GDM1 (cell line): ENCODE results near the gene AP2B1.
"Not testable (repeated sequence)": the region's sequence is repeated elsewhere in the genome, so short reads cannot be mapped to it uniquely, and the experiment has no call there.

Experiments used
- DNase-seq: peaks from one replicate; lab custom pipeline; 2025; lab: John Stamatoyannopoulos, UW

AP2B1 gene

DNA sequence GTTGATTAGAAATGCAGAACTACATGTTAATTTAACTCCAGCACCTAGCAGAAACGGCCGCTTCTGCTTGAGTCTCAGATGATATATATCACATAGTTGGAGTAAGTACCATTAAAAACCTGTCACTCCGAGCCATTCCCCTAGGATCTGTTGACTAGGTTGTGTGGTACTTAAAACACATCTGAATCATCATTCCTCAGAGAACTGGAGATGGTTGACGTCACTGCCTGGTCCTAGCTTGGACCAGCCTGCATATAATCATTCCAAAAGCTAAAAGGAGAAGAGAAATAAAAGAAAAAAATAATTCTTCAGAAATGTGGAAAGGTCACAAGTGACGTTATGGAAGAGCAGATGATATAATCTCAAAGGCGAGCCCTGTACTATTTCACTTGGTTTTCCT, 113.0 kb downstream of the AP2B1 start:
- DNase-seq, result no peak

DNA sequence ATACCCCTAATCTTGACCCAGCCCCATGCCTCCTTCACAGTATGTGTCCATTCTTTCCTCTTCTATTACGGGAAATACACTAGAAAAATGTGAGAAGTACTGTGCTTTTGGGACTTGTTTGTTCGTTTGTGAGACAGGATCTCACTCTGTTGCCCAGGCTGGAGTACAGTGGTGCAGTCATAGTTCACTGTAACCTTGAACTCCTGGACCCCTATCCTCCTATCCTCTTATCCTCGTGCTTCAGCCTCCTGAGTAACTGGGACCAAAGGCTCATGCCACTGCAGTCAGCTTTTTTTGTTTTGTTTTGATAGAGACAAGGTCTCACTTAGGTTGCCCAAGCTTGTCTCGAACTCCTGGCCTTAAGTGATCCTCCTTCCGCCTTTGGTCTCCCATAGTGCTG, 114.4 kb downstream of the AP2B1 start:
- no peak for DNase-seq

DNA sequence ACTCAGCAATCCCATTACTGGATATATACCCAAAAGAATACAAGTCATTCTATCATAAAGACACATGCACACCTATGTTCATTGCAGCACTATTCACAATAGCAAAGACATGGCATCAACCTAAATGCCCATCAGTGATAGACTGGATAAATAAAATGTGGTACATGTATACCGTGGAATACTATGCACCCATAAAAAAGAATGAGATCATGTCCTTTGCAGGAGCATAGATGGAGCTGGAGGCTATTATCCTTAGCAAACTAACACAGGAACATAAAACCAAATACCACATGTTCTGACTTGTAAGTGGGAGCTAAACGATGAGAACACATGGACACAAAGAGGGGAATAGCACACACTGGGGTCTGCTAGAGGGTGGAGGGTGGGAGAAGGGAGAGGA, 116.2 kb downstream of the AP2B1 start:
- DNase-seq, result not testable (repeated sequence)

DNA sequence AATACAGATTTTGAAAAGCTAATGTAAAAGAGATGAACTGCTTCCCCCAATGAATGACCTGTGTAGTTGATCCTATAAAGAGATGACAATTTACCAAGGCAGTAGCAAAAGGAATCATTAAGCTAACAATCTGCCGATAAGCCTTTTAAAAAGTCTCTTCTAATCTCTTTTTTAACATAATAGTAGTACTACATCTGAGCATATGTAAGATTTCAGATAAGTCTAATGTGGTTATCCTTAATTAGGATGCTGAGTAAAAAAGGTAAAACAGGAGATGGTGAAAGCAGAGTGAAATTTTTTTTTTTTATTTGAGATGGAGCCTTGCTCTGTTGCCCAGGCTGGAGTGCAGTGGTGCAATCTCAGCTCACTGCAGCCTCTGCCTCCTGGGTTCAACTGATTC, 118.1 kb downstream of the AP2B1 start:
- no peak for DNase-seq

DNA sequence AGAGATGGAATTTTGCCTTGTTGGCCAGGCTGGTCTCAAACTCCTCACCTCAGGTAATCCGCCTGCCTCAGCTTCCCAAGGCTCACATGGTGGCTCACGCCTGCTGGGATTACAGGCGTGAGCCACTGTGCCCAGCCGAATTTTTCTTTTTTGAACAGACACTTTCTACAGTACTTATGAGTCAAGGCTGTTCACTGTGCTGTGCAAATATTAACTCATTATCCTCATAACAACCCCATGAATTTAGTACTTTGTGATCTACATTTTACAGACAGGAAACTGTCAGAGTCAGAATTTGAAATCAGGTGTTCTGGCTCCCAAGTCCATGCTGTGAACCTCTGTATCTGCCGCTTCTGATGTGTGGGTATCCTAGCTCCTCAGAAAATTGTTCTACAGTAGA, 118.6 kb downstream of the AP2B1 start:
- no peak for DNase-seq

DNA sequence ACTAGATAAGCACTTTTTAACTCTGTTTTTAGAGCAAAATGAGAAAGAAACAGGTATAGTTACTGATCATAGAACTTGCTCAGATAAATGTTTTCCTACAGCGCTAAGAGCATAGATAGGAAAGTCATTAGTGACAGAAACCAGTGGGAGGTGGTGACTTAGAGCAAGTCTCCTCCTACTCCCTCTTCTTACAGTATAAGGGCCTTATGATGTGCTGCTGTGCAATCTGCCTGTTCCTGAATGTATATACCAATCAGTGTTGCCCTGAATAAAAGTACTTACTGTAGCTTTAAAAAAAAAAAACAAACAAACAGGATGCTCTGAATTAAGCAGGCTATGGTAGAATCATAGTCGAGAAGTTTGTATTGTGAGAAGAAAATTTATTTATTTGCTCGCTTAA, 121.0 kb downstream of the AP2B1 start:
- no peak for DNase-seq

DNA sequence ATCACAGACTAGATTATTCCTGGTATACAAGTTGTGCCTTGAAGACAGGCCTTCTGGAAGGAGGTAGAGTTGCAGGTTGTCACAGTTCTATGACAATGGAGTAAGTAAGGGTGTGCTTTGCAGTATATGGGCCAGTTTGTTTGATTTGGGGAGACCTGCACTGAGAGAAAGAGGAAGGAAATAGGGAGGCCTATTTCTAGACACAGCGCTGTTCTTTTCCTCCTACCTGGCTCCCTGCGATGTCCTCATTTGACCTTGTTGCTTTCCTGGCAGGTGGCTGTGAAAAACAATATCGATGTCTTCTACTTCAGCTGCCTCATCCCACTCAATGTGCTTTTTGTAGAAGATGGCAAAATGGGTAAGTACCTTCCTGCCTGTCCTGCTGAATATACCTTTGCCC, 121.8 kb downstream of the AP2B1 start:
- DNase-seq, result no peak

DNA sequence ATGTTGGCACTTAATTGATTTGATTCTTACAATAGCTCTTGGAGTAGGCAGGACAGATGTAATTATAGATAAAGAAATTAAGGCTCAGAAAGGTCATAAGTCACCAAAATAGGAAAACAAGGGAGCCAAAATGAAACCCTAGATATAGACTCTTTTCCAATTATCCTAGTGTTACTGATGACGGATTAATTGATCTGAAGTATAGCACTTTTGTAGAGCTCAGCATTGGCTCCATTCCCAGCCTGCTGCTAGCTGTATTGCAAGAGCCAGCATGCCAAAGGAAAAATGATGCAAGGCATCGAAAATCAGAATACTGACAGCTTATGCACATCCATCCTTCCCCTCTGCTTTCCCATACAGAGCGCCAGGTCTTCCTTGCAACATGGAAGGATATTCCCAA, 122.8 kb downstream of the AP2B1 start:
- DNase-seq, result no peak

DNA sequence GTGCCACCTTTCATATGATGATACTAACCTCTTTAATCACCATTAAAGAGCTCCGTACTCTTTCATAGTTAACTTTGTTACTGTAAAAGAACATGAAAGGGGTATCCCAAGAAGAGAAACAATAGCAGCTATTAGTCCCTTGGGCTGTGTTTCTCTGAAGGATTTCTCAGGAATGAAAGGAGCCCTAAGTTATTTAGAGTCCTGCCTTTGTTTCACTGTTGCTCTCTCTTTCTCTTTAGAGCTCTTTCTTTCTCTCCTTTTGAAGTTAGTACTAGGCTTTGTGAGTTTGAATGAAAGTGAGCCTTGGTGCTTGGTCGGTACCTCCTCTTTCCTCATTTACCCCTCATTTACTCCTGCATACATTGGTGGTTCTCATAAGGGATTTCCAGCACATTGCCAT, 123.8 kb downstream of the AP2B1 start:
- DNase-seq, result no peak

DNA sequence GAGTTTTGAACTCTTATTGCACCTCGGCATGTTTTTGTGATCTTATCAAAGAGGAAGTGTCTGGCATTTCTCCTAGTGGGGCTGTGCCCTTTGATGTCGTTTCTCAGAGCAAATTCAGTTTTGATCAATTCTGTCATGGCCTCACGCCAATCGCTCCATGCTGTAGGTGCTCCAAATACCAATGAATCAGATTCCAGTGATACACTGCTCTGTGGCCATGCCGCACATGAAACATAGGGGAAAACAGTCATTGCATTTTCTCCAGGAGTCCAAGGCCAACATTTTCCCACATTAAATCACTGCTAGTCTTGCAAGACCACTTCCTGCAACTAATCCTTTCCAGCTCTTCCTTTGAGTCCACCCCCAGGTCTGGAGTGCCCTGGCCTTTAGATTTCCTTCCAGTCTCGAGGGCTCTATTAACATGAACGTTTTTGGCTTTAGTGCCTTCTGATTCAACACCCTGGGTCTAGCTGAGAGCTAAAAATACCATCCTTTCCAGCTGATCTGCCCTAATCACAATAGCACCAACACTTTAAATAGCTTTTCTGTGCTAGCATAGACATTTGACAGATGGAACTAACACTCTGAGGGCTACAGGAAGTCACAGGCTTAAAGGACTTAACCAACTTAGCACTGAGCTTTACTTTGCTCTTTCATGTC, 126.1 kb downstream of the AP2B1 start:
- no peak for DNase-seq

DNA sequence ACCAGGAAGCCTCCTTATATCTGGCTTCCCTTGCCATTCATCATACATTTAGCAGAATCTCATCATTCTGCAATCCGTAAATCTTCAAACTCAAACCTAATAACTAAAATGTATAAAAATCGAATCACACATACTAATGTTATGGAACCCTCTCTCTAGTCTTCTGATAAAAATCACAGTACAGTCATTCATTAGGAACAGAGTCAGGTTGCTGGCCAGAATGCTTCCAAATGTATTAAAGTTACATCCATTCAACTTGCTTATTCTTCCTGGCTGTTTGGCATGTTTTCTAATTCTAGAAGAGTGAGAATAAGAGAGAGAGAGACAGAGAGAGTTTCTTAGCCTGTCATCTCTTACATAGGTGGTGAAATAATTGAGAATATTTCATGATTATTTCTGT, 127.9 kb downstream of the AP2B1 start:
- no peak for DNase-seq

DNA sequence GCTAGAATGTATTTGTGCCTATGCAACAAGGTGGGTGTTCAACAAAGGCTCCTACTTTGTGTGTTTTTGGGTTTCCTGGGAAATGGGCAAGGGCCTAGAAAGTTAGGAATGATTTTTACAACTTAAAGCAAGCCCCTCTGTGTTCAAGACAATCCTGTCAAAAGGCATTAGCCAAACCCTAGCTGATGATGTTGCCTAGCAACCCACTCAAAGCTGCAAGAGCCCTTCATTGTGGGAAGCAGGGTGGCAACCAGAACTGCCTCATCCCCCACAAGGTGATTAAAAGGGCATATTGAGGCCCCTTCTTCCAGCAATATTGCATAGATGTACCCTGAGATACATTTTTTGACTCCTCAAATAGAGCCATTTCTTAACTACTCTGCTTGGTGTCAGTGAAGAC, 128.3 kb downstream of the AP2B1 start:
- DNase-seq, result no peak

DNA sequence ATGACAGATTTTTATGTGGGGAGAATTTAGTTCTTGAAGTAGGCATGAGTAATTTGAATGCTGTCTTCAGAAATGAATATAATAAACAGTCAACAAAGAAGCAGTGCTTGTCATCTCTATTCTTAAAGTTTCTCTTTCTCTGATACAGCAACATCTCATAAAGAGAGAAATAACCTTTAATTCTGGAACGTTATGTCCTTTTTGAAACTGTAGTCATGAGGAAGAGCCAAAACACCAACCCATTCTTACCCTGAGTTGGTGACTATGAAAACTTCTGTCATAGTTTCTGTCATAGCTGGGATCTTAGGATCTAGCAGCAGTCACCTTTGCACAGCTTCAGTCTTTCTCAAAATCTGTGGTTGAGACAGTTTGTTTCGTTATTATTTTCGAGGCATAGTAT, 129.1 kb downstream of the AP2B1 start:
- no peak for DNase-seq

DNA sequence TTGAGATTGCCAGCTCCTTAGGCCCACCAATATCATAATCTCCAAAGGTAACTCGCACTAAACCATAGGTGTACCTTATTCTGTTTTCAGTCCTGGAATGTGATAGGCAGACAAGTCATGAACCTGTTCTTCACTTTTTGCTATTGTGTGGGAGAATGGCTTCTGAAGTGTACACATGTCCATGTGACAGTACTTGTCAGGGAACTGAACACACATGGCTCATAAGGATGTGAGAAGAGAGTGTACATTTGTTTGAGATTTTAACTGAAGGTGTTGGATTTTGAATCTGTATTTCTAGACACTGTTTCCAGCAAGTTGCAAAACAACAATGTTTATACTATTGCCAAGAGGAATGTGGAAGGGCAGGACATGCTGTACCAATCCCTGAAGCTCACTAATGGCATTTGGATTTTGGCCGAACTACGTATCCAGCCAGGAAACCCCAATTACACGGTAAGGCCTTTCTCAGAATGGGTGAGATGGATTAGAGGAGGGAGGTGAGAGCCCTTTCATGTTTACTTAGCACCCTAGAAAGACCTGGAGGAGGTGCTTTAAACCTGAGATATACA, 129.9 kb downstream of the AP2B1 start:
- no peak for DNase-seq

DNA sequence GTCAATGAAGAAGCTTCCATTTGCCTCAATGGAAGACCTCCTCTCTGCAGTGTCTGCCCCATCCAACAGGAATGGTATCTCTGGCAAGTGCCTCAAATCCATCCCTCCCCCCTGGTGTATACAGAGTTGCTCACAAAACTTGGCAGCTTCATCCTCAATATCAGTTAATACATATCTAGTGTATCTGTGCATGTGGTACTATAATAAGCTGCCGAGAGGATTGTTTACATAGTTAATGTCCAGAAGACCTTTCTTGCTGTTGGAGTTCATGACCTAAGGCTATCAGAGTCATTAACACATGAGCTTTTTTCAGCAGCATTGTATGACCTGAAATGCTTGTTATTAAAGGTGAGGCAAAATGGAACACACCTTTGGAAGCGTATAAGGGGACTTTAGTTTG, 130.4 kb downstream of the AP2B1 start:
- DNase-seq, result no peak

DNA sequence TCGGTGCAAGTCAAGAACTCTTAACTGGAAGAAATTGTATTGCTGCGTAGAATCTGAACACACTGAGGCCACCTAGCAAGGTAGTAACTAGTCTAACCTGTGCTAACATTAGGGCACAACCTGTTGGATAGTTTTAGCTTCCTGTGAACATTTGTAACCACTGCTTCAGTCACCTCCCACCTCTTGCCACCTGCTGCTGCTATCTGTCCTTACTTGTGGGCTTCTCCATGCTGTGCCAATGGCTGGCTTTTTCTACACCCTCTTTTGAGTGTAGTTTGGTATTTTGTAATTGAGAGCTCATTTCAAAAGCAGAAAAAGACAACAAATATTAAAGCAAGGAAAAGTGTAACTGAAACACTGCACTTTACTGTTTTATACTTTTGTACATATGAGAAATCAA, 136.6 kb downstream of the AP2B1 start:
- DNase-seq, result no peak

DNA sequence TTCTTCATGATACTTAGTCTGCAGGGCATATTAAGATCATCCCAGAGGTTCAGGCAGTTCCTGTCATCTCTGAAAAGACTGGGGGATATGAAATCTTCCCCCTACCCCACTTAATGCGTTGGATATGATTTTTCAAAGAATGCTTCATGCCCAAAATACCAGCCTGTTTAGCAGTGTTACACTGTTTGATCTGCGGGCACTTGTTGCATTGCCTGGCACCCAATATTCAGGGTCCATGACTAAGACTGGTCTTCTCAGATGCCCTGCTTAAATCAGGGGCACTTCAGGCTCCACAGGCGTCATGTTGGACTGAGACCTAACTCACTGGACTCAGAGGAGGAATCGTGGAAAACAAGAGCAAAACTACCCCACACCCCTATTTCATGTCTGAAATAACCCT, 137.9 kb downstream of the AP2B1 start:
- DNase-seq, result no peak

DNA sequence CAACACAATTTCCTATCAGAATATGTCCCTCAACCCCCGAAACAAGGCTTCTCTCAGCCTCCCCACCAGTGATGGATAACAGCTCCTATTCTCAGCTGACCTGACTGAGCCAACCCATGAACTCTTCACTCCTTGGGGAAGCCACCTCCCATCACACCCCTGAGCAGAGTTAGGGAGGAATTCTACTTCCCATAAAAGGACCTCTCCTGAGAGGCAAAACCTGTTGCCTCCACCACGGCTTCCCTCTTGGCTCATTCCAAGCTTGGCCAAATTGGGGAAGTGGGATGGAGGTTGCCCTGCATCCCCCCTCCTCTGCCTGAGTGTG, 138.6 kb downstream of the AP2B1 start:
- no peak for DNase-seq

DNA sequence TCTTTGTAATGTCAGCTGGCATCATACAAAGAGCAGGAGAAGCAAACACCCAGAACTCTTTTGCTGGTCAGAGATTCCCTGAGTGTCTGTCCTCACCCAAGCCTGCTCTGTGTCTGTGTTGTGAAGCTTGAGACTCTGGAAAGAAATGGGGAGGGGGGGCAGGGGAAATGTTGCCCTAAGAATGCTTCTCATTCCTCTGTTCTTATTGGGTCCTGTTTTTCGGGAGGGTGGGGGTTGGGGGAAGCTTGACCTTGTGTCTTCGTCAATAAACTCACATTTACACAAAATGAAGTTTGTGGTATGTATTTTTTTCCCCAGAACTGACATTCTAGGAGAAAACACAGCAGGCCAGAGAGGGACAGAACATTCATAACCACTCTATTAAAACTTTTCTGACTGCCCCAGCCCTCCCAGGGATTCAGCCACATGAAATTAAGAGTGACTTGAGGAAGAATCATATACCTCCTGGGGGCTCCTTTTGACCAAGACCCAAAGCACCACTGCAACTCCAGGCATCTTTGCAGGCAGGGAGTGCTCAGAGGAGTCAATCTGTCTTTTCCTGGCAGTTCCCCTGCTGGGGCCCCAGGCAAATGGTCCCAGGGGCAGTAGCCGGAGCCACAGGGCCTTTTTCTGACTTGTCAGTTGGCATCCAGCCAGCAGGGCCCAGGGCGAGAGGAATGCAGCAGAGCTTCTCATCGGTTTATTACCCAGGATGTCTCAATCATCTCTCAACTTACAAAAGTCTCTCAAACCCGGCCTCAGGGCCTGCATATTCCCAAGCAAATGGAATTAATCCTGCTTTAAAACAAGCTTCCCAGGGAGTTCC, 139.2 kb downstream of the AP2B1 start:
- DNase-seq, result no peak

DNA sequence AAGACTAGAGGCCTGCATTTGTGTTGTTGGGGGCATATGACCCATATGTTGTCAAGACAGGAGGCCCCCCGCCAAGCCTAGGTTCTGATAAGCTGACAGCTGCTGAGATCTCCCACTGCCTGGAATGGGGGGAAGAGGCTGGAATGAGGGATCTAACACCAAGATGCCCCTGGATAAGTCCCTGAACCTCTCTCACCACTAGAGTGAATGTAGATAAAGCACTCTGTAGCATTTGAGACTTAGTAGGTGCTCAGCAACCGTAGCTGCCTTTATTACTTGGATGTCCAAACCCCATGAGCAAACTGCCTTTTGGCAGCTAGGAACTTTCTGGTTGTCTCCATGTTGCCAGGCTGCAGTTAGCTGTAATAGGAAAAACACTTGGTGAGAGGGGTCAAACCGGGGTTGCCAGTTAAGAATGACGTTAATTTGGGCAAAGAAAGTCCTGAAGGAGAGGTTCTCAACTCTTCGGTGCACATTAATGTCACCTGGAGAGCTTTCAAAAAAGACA, 139.9 kb downstream of the AP2B1 start:
- DNase-seq, result no peak

DNA sequence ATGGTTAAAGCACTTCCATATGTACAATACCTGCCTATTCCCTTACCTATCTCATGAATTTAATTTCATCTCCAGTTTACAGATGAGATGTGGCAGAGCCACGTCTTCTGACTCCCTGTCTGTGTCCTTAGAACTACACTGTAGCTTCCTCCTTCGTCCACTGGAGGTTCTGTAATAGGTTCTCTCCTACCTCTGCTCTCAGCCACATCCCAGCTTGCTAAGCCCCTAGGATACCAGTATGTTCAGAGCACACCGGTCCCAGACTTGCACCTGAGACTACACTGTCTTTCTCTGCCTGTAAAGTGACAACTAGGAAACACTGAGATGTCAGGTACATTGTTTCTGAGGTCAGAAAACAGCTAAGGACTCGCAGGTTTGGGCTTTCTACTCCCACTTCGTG, 140.5 kb downstream of the AP2B1 start:
- DNase-seq, result no peak

DNA sequence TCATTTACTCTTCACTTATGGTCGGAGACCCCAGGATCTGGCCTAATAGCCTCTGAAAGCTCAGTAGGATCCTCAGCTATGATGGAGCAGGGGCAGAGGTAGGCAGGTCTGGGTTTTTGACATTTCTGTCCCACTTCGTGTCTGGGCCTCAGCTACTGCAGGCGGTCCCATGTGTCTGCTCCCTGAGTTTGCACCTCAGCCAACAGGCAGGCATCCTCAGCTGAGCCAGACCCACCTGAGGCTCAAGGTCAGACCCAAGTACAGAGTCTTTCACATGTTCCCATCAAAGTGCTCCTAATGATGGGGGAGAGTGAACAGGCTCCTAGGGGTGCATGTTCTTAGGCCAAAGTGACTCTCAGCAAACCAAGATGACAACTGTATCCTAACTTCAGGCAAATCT, 141.4 kb downstream of the AP2B1 start:
- DNase-seq, result no peak

DNA sequence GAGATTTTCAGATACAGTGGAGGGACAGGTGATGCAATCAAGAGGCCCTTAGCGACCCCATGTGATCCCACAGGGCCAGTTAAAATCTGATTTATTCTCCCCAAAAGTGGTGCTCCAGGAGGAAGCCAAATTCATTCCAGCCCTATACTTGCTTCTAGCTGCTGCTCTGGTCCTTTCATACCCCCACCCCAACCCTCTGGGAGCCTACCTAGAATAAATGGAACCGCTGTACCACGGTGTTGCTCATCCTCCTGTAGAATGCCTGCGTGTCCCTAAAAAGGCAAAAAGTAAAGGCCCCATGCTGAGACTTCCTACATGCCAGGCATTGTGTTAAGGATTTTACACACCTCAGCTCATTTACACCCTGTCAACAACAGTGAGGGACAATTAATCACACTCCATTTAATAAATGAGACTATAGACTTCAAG, 142.3 kb downstream of the AP2B1 start:
- DNase-seq, result no peak
